GM10266 (cell line): ENCODE measurements around the gene SAV1.
"Not testable (repeated sequence)": the region's sequence is repeated elsewhere in the genome, so short reads cannot be mapped to it uniquely, and the experiment has no call there.

Experiments
- DNase-seq: peaks from one replicate; pipeline ENCODE4 v3.0.0; 2012; ENCODE audit errors: extremely low spot score
- TF ChIP-seq, protein P1 (sequence below): IDR thresholded peaks from 2 replicates; pipeline ENCODE4 v1.5.1; 2012; ENCODE audit warnings: mild to moderate bottlenecking, low read depth; ENCODE audit not compliant: control insufficient read depth, insufficient read depth; ENCODE audit errors: missing control alignments

Gene SAV1

DNA sequence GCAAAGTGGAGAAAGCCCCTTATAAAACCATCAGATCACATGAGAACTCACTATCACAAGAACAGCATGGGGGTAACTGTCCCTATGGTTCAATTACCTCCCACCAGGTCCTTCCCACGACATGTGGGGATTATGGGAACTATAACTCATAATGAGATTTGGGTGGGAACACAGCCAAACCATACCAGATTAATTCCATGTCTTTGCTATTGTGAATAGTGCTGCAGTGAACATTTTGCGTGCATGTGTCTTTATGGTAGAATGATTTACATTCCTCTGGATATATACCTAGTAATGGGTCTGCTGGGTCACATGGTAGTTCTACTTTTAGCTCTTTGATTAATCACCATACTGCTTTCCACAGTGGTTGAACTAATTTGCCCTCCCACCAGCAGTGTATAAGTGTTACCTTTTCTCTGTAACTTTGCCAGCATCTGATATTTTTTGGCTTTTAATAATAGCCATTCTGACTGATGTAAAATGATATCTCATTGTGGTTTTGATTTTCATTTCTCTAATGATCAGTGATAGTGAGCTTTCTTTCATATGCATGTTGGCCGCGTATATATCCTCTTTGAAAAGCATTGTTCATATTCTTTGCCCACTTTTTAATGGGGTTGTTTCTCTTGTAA is 29.7 kb upstream of the SAV1 start:
- TF ChIP-seq, protein P1, sequence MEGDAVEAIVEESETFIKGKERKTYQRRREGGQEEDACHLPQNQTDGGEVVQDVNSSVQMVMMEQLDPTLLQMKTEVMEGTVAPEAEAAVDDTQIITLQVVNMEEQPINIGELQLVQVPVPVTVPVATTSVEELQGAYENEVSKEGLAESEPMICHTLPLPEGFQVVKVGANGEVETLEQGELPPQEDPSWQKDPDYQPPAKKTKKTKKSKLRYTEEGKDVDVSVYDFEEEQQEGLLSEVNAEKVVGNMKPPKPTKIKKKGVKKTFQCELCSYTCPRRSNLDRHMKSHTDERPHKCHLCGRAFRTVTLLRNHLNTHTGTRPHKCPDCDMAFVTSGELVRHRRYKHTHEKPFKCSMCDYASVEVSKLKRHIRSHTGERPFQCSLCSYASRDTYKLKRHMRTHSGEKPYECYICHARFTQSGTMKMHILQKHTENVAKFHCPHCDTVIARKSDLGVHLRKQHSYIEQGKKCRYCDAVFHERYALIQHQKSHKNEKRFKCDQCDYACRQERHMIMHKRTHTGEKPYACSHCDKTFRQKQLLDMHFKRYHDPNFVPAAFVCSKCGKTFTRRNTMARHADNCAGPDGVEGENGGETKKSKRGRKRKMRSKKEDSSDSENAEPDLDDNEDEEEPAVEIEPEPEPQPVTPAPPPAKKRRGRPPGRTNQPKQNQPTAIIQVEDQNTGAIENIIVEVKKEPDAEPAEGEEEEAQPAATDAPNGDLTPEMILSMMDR: no peak
- no peak for DNase-seq

DNA sequence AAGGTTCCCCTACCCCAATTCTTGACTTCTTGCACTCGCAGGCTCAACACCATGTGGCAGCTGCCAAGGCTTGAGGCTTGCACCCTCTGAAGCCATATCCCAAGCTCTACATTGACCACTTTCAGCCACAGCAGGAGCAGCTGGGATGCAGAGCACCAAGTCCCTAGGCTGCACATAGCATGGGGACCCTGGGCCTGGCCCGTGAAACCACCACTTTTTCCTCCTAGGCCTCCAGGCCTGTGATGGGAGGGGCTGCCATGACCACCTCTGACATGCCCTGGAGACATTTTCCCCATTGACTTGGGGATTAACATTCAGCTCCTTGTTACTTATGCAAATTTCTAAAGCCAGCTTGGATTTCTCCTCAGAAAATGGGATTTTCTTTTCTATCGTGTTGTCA is 26.2 kb upstream of the SAV1 start:
- DNase-seq: not testable (repeated sequence)

DNA sequence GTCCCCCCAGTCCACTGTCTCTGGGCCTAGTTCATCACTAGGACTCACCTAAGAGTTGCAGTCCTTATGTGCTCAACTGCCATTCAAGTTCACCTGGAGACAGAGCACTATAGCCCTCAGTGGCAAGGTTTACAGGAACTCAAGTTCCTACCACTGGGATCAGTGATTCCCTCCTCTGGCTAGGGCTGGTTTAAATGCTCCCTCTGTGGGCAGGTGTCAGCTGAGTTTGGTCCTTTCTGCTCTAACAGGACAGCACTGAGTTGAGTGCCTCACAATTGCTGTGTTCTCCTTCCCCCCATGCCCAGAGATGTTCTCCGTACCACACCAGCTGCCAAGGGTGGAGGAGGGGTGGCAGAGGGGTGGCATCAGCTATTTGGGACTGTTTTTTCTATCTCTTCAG is 20.8 kb upstream of the SAV1 start:
- TF ChIP-seq, protein P1: no peak
- DNase-seq: no peak

DNA sequence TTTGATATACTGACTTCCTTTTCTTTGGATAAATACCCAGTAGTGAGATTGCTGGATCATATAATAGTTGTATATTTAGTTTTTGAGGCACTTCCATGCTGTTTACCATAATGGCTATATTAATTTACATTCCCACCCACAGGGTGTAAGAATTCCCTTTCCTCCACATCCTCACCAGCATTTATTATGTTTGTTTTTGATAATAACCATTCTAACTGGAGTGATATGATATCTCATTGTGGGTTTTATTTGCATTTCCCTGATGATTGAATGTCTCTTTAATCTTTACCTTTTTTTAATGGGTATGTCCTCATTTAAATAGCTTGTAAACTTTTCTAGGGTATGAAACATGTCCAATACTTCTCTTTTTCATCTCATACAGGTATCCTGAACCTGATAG is 11.6 kb upstream of the SAV1 start:
- no peak for DNase-seq
- TF ChIP-seq, protein P1: no peak

DNA sequence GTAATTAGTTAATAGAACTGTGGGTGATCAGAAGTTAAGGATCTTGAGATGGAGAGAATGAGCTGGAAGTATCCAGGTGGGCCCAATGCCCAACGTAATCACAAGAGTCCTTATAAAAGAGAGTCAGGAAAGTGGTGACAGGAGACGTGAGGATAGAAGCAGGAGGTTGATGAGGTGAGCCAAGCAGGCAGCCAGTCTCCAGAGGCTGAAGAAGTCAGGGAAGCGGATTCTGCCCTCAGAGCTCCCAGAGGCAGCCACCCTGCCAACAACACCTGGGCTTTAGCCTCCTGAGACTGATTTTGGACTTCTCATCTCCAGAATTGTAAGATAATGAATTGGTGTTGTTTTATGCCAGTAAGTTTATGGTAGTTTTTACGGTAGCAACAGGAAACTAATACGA is 10.1 kb upstream of the SAV1 start:
- TF ChIP-seq, protein P1: no peak
- DNase-seq: no peak

DNA sequence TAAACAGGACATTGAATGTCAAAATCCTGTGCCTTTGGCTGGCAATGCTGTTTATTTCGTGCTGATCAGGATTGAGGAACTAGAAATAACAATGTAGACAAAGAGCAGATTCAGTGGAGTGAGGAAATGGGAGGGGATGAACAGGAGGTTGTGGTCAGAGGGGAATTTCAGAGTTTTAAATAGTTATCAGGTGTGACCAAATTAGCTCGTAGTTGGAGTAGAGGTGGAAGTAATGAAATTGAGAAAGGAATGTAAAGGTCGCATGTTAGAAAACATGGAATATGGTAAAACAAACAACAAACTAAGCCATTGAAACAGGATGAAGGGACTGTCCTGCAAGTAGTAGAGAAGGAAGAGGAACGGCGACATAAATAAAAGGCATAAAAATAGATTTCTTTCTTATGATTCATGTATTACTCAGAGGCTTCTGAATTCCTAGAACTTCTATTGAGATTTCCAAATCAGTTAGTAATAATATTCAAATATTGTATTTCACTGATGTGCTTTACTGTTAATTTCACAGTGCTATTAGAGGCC is 9.5 kb upstream of the SAV1 start:
- TF ChIP-seq, protein P1: no peak
- peak; percentile 39 for DNase-seq

DNA sequence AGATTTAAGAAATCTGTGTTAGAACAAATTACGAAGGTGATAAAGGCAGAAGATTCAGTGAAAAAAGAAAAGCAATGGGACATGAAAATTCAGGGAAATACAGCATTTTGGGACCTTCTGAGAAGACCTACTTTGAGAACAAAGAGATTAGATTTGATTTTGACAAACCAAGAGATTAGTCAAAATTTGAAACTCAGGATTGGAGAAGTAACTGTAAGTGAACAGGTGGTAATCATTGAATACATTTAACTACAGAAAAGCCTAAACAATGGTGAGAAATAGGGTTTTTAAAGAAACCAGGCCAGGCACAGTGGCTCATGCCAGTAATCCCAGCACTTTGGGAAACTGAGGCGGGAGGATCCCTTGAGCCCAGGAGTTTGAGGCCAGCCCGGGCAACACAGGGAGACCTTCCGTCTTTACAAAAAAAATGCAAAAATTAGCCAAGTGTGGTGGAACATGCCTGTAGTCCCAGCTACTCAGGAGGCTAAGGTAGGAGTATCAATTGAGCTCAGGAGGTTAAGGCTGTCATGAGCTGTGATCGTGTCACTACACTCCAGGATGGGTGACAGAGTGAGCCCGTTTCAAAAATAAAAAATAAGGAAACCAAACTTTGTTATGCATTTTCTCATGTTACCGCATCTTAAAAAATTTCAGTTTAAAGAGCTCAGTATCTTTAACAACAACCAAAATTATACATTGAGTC is 8.9 kb upstream of the SAV1 start:
- TF ChIP-seq, protein P1: no peak
- no peak for DNase-seq
